Measurements from ENCODE around the gene DVL2. TPM values are rescaled to one million over a fixed set of nuclear protein-coding genes. Genes with fewer than 3 reads are reported as not detected.
"Not testable (repeated sequence)": the region's sequence is repeated elsewhere in the genome, so short reads cannot be mapped to it uniquely, and the experiment has no call there.

Gene DVL2
- polyA plus RNA-seq, 3 donors from 2014 or later, result 19.4 to 28.5 (median 25.2) TPM

- no peak for DNase-seq
- Mint-ChIP-seq H3K4me1 (peaks cover 47 to 51% of the 10 kb centered on the region in 2 donors), H3K27ac (peak overlapping the region; percentile 86 to 100 (median 94))
Observed at GRCh38 chr17:7250695-7251627, 16.6 kb upstream of the DVL2 start.

GRCh38 chr17:7249830-7250229, 15.5 kb upstream of the DVL2 start:
- H3K36me3 Mint-ChIP-seq, result peaks cover 11 to 22% (median 18%) of the 10 kb centered on the region in 3 donors
- H3K4me1 Mint-ChIP-seq, result peaks cover 47 to 51% of the 10 kb centered on the region in 2 donors
- H3K27me3 Mint-ChIP-seq (ENCODE audit: low read depth in 3 of 3), result peaks cover 11 to 12% (median 11%) of the 10 kb centered on the region in 3 donors
- H3K27ac Mint-ChIP-seq, result peak overlapping the region in 5 of 6 donors; percentile 49 to 95 (median 64)
- peak overlapping the region; percentile 91 to 93 (median 91) for H3K4me3 Mint-ChIP-seq
- no peaks in the 10 kb centered on the region for H3K9me3 Mint-ChIP-seq
- DNase-seq, result no peak

More at GRCh38 chr17:7250695-7251627, 16.6 kb upstream of the DVL2 start:
- Mint-ChIP-seq H3K9me3 (no peaks in the 10 kb centered on the region), H3K4me3 (peak overlapping the region; percentile 96 to 98 (median 97)), H3K36me3 (peaks cover 13 to 21% (median 17%) of the 10 kb centered on the region in 3 donors), H3K27me3 (ENCODE audit: low read depth in 3 of 3) (peaks cover 11 to 12% (median 11%) of the 10 kb centered on the region in 3 donors)

- H3K27me3 Mint-ChIP-seq (ENCODE audit: low read depth in 3 of 3), result peaks cover 11 to 12% (median 11%) of the 10 kb centered on the region in 3 donors
- H3K4me1 Mint-ChIP-seq, result peaks cover 45 to 51% of the 10 kb centered on the region in 2 donors
- peak overlapping the region; percentile 40 to 93 (median 67) for H3K4me3 Mint-ChIP-seq
- no peak for DNase-seq
- H3K27ac Mint-ChIP-seq, result peak overlapping the region in 4 of 6 donors; percentile 46 to 70 (median 52)
- H3K9me3 Mint-ChIP-seq, result no peaks in the 10 kb centered on the region
- peaks cover 8 to 21% (median 17%) of the 10 kb centered on the region in 3 donors for H3K36me3 Mint-ChIP-seq
Observed at GRCh38 chr17:7249214-7249613, 14.9 kb upstream of the DVL2 start.

- H3K4me3 Mint-ChIP-seq, result peak overlapping the region in 2 of 5 donors; percentile 21 to 91
- H3K9me3 Mint-ChIP-seq, result no peaks in the 10 kb centered on the region
- peaks cover 11 to 12% (median 11%) of the 10 kb centered on the region in 3 donors for H3K27me3 Mint-ChIP-seq (ENCODE audit: low read depth in 3 of 3)
- peak overlapping the region in 3 of 6 donors; percentile 36 to 54 (median 51) for H3K27ac Mint-ChIP-seq
- peaks cover 8 to 22% (median 18%) of the 10 kb centered on the region in 3 donors for H3K36me3 Mint-ChIP-seq
- DNase-seq, result no peak
- peaks cover 42 to 47% of the 10 kb centered on the region in 2 donors for H3K4me1 Mint-ChIP-seq
Observed at GRCh38 chr17:7248796-7249195, 14.5 kb upstream of the DVL2 start.

- peaks cover 41 to 47% of the 10 kb centered on the region in 2 donors for H3K4me1 Mint-ChIP-seq
Observed at GRCh38 chr17:7246779-7247178, 12.5 kb upstream of the DVL2 start.

GRCh38 chr17:7243838-7244237, 9.5 kb upstream of the DVL2 start:
- peak overlapping the region in 3 of 5 donors; percentile 38 to 99 (median 47) for H3K4me3 Mint-ChIP-seq
- H3K36me3 Mint-ChIP-seq, result peaks cover 8 to 28% (median 14%) of the 10 kb centered on the region in 3 donors
- H3K27ac Mint-ChIP-seq, result peak overlapping the region in 4 of 6 donors; percentile 72 to 96 (median 82)
- not testable (repeated sequence) for DNase-seq, H3K9me3 Mint-ChIP-seq
- peaks cover 12 to 27% (median 19%) of the 10 kb centered on the region in 3 donors for H3K27me3 Mint-ChIP-seq (ENCODE audit: low read depth in 3 of 3)
- peaks cover 43 to 47% of the 10 kb centered on the region in 2 donors for H3K4me1 Mint-ChIP-seq

More at GRCh38 chr17:7246779-7247178, 12.5 kb upstream of the DVL2 start:
- peaks cover 0 to 2% (median 0%) of the 10 kb centered on the region in 6 donors for H3K9me3 Mint-ChIP-seq
- peaks cover 8 to 20% (median 14%) of the 10 kb centered on the region in 3 donors for H3K36me3 Mint-ChIP-seq
- H3K27ac Mint-ChIP-seq, result peak overlapping the region in 1 of 6 donors; percentile 48
- no peak for DNase-seq
- H3K4me3 Mint-ChIP-seq, result no peak overlapping the region
- peaks cover 6 to 17% (median 14%) of the 10 kb centered on the region in 3 donors for H3K27me3 Mint-ChIP-seq (ENCODE audit: low read depth in 3 of 3)

GRCh38 chr17:7243453-7243729, 9.1 kb upstream of the DVL2 start:
- H3K36me3 Mint-ChIP-seq, result peaks cover 8 to 28% (median 14%) of the 10 kb centered on the region in 3 donors
- no peak for DNase-seq

GRCh38 chr17:7242717-7243452, 8.6 kb upstream of the DVL2 start:
- peaks cover 12 to 29% (median 23%) of the 10 kb centered on the region in 3 donors for H3K27me3 Mint-ChIP-seq (ENCODE audit: low read depth in 3 of 3)
- H3K4me3 Mint-ChIP-seq, result peak overlapping the region; percentile 98 to 99 (median 98)
- peaks cover 8 to 28% (median 14%) of the 10 kb centered on the region in 3 donors for H3K36me3 Mint-ChIP-seq
- peaks cover 40 to 41% of the 10 kb centered on the region in 2 donors for H3K4me1 Mint-ChIP-seq
- H3K27ac Mint-ChIP-seq, result peak overlapping the region; percentile 96 to 100 (median 100)
- peak; percentile 95 to 96 (median 96) for DNase-seq
- peaks cover 0 to 2% (median 0%) of the 10 kb centered on the region in 6 donors for H3K9me3 Mint-ChIP-seq

More at GRCh38 chr17:7243453-7243729, 9.1 kb upstream of the DVL2 start:
- Mint-ChIP-seq H3K4me1 (peaks cover 40 to 42% of the 10 kb centered on the region in 2 donors), H3K4me3 (peak overlapping the region; percentile 98 to 99 (median 98)), H3K27me3 (ENCODE audit: low read depth in 3 of 3) (peaks cover 12 to 29% (median 23%) of the 10 kb centered on the region in 3 donors), H3K9me3 (peaks cover 0 to 2% (median 0%) of the 10 kb centered on the region in 6 donors), H3K27ac (peak overlapping the region; percentile 90 to 100 (median 95))

- H3K4me3 Mint-ChIP-seq, result peak within 1 kb of the TSS; percentile 98 to 99 (median 98)
- H3K9me3 Mint-ChIP-seq, result peaks cover 0 to 2% (median 0%) of the 10 kb centered on the region in 6 donors
- peaks cover 8 to 30% (median 14%) of the 10 kb centered on the region in 3 donors for H3K36me3 Mint-ChIP-seq
- peak within 1 kb of the TSS; percentile 96 to 100 (median 100) for H3K27ac Mint-ChIP-seq
- H3K27me3 Mint-ChIP-seq (ENCODE audit: low read depth in 3 of 3), result peaks cover 12 to 29% (median 23%) of the 10 kb centered on the region in 3 donors
- peak; percentile 92 to 94 (median 94) for DNase-seq
- peaks cover 43 to 47% of the 10 kb centered on the region in 2 donors for H3K4me1 Mint-ChIP-seq
Observed at GRCh38 chr17:7241783-7242716, 7.7 kb upstream of the DVL2 start, which contains the start of gene GABARAP. Gene GABARAP (minus strand): TSS chr17:7242449. CDS start chr17:7242330, 119 bp downstream.

- Mint-ChIP-seq H3K4me3 (peak overlapping the region; percentile 98 to 99 (median 98)), H3K27ac (peak overlapping the region; percentile 96 to 100 (median 100)), H3K4me1 (peaks cover 44 to 54% of the 10 kb centered on the region in 2 donors), H3K36me3 (peaks cover 2 to 28% (median 8%) of the 10 kb centered on the region in 3 donors), H3K9me3 (peaks cover 0 to 2% (median 0%) of the 10 kb centered on the region in 6 donors), H3K27me3 (ENCODE audit: low read depth in 3 of 3) (peaks cover 12 to 29% (median 25%) of the 10 kb centered on the region in 3 donors)
- DNase-seq, result no peak
Observed at GRCh38 chr17:7241090-7241733, 6.9 kb upstream of the DVL2 start.

- H3K4me1 Mint-ChIP-seq, result peaks cover 51 to 63% of the 10 kb centered on the region in 2 donors
- DNase-seq, result no peak
- peaks cover 0 to 28% (median 3%) of the 10 kb centered on the region in 3 donors for H3K36me3 Mint-ChIP-seq
- H3K27me3 Mint-ChIP-seq (ENCODE audit: low read depth in 3 of 3), result peaks cover 14 to 29% (median 25%) of the 10 kb centered on the region in 3 donors
- peak overlapping the region; percentile 96 to 100 (median 100) for H3K27ac Mint-ChIP-seq
- H3K4me3 Mint-ChIP-seq, result peak overlapping the region; percentile 98 to 99 (median 98)
- peaks cover 0 to 2% (median 0%) of the 10 kb centered on the region in 6 donors for H3K9me3 Mint-ChIP-seq
Observed at GRCh38 chr17:7240375-7240774, 6.1 kb upstream of the DVL2 start.
